ENCODE results near the gene PEAK1.
A peak's percentile ranks its signal among the peaks of the same experiment; 100 is the strongest.

The PEAK1 gene

GRCh38 chr15:77454951-77455350, 35.0 kb upstream of the PEAK1 start:
- no peaks in the 10 kb centered on the region for H3K27me3 ChIP-seq (replicated peaks; ENCODE audit: control insufficient read depth, insufficient read depth, low read length)
- H3K36me3 ChIP-seq (ENCODE audit: control insufficient read depth, insufficient read depth, low read length) = no peaks in the 10 kb centered on the region
- no peak overlapping the region for H3K4me3 ChIP-seq (replicated peaks; ENCODE audit: low read depth, low read length)
- TF ChIP-seq, protein P1, sequence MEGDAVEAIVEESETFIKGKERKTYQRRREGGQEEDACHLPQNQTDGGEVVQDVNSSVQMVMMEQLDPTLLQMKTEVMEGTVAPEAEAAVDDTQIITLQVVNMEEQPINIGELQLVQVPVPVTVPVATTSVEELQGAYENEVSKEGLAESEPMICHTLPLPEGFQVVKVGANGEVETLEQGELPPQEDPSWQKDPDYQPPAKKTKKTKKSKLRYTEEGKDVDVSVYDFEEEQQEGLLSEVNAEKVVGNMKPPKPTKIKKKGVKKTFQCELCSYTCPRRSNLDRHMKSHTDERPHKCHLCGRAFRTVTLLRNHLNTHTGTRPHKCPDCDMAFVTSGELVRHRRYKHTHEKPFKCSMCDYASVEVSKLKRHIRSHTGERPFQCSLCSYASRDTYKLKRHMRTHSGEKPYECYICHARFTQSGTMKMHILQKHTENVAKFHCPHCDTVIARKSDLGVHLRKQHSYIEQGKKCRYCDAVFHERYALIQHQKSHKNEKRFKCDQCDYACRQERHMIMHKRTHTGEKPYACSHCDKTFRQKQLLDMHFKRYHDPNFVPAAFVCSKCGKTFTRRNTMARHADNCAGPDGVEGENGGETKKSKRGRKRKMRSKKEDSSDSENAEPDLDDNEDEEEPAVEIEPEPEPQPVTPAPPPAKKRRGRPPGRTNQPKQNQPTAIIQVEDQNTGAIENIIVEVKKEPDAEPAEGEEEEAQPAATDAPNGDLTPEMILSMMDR (IDR thresholded peaks at IDR 0.05; ENCODE audit: insufficient read depth, low read length, poor library complexity, severe bottlenecking) = no peak
- DNase-seq (ENCODE audit: extremely low read depth, insufficient read length) = no peak

- TF ChIP-seq, protein P1 (IDR thresholded peaks at IDR 0.05; ENCODE audit: insufficient read depth, low read length, poor library complexity, severe bottlenecking) = no peak
- no peaks in the 10 kb centered on the region for H3K36me3 ChIP-seq (ENCODE audit: control insufficient read depth, insufficient read depth, low read length)
- no peak for DNase-seq (ENCODE audit: extremely low read depth, insufficient read length)
- no peaks in the 10 kb centered on the region for H3K27me3 ChIP-seq (replicated peaks; ENCODE audit: control insufficient read depth, insufficient read depth, low read length)
- H3K4me3 ChIP-seq (replicated peaks; ENCODE audit: low read depth, low read length) = no peak overlapping the region
These were observed 34.4 kb upstream of the PEAK1 start for GRCh38 chr15:77454265-77454664.

- DNase-seq (ENCODE audit: extremely low read depth, insufficient read length) = no peak
- Histone ChIP-seq H3K36me3 (ENCODE audit: control insufficient read depth, insufficient read depth, low read length) (no peaks in the 10 kb centered on the region; the same call in 1 of the 2 replicates), H3K4me3 (replicated peaks; ENCODE audit: low read depth, low read length) (no peak overlapping the region), H3K27me3 (replicated peaks; ENCODE audit: control insufficient read depth, insufficient read depth, low read length) (no peaks in the 10 kb centered on the region)
- TF ChIP-seq, protein P1 (IDR thresholded peaks at IDR 0.05; ENCODE audit: insufficient read depth, low read length, poor library complexity, severe bottlenecking) = no peak
These were observed 27.0 kb upstream of the PEAK1 start for GRCh38 chr15:77446840-77447390.

DNA sequence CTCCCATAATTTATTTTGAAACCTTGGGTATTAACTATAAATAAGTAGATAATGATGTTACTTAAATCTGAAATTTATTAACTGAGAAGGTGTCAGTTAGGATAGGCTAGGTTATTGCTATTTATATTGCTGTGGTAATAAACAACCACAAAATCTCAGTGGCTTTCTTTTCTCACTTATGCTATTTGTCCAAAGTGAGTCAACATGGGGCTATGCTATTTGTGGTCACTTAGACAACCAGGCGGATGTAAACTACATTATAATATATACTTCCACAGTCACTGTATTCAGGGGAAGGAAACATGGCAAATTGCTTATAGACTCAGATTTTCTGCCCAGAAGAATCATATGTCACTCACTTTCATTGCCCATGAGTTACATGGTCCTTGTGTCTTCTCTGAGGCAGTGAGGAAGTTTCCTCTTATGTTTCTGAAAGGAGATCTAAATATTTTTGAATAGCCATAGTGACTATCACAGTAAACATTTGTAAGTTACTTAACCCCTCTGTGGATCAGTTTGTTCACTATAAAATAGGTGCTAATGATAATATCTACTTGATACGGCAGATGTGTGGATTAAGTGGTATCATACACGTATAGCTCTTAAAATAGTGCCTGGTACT, 20.6 kb upstream of the PEAK1 start:
- no peaks in the 10 kb centered on the region for H3K36me3 ChIP-seq (ENCODE audit: control insufficient read depth, insufficient read depth, low read length)
- H3K27me3 ChIP-seq (replicated peaks; ENCODE audit: control insufficient read depth, insufficient read depth, low read length) = no peaks in the 10 kb centered on the region
- TF ChIP-seq, protein P1 (IDR thresholded peaks at IDR 0.05; ENCODE audit: insufficient read depth, low read length, poor library complexity, severe bottlenecking) = no peak
- no peak overlapping the region for H3K4me3 ChIP-seq (replicated peaks; ENCODE audit: low read depth, low read length)
- peak; percentile 30 for DNase-seq (ENCODE audit: extremely low read depth, insufficient read length)

- no peak overlapping the region for H3K4me3 ChIP-seq (replicated peaks; ENCODE audit: low read depth, low read length)
- no peak for DNase-seq (ENCODE audit: extremely low read depth, insufficient read length)
- TF ChIP-seq, protein P1 (IDR thresholded peaks at IDR 0.05; ENCODE audit: insufficient read depth, low read length, poor library complexity, severe bottlenecking) = no peak
- no peaks in the 10 kb centered on the region for H3K36me3 ChIP-seq (ENCODE audit: control insufficient read depth, insufficient read depth, low read length)
- no peaks in the 10 kb centered on the region for H3K27me3 ChIP-seq (replicated peaks; ENCODE audit: control insufficient read depth, insufficient read depth, low read length)
These were observed 17.4 kb upstream of the PEAK1 start for GRCh38 chr15:77437264-77437663.
